Activated CD8-positive, alpha-beta memory T cell treated with anti-CD3 and anti-CD28 coated beads for 48 hours (primary cell): Measurements from ENCODE around the gene ZBP1.

Source experiments
- DNase-seq, 3 experiments: peaks; one replicate each; pipeline ENCODE4 v3.0.0-alpha.2; 2020; ENCODE audit warnings: low read depth in 2 of 3, low spot score in 2 of 3

The ZBP1 gene

GRCh38 chr20:57560554-57561355 is 59.5 kb downstream of the ZBP1 start, which contains the start of gene PCK1:
Gene PCK1 (plus strand): TSS chr20:57561110. CDS start chr20:57561412, 302 bp downstream.
- DNase-seq: no peak

- no peak for DNase-seq
Observed at GRCh38 chr20:57559658-57560553, 60.3 kb downstream of the ZBP1 start.

GRCh38 chr20:57559289-57559634 is 61.0 kb downstream of the ZBP1 start:
- DNase-seq: no peak

GRCh38 chr20:57558614-57559288 is 61.5 kb downstream of the ZBP1 start:
- DNase-seq: no peak

GRCh38 chr20:57557926-57558613 is 62.2 kb downstream of the ZBP1 start:
- DNase-seq: no peak

- DNase-seq: no peak
Observed at GRCh38 chr20:57556980-57557274, 63.3 kb downstream of the ZBP1 start.

GRCh38 chr20:57555457-57556184 is 64.6 kb downstream of the ZBP1 start:
- DNase-seq: no peak
